Measurements from ENCODE around the gene HAUS3.

- TF ChIP-seq CTCF (tag by site-specific recombination; IDR thresholded peaks at IDR 0.05) (no peak), TCF7L2 (IDR thresholded peaks at IDR 0.05; ENCODE audit: borderline replicate concordance, low read depth, low read length) (no peak), ZNF18 (tag by site-specific recombination; IDR thresholded peaks at IDR 0.05) (no peak), ZNF561 (tag by site-specific recombination; IDR thresholded peaks at IDR 0.05; ENCODE audit: borderline replicate concordance) (no peak), ZNF24 (tag by site-specific recombination; IDR thresholded peaks at IDR 0.05) (no peak), ZNF449 (tag by site-specific recombination; IDR thresholded peaks at IDR 0.05) (no peak), ZNF280D (tag by site-specific recombination; IDR thresholded peaks at IDR 0.05) (no peak), HOXD13 (CRISPR knock-in tag; IDR thresholded peaks at IDR 0.05; ENCODE audit: borderline replicate concordance) (no peak), ZNF707 (tag by site-specific recombination; IDR thresholded peaks at IDR 0.05) (no peak), ZNF114 (tag by site-specific recombination; IDR thresholded peaks at IDR 0.05) (no peak), ZNF350 (tag by site-specific recombination; IDR thresholded peaks at IDR 0.05) (no peak), ZNF544 (tag by site-specific recombination; IDR thresholded peaks at IDR 0.05) (no peak), ZNF558 (tag by site-specific recombination; IDR thresholded peaks at IDR 0.05) (no peak)
These were observed 13.7 kb upstream of the HAUS3 start for GRCh38 chr4:2255501-2256155.

Measured in HEK293 (cell line).